GM18951 (cell line): Measurements from ENCODE around the gene BPIFB6.

Experiments
- POLR2A ChIP-seq: IDR thresholded peaks from 4 replicates; pipeline ENCODE4 v1.6.1; 2011; ENCODE audit warnings: mild to moderate bottlenecking; ENCODE audit not compliant: insufficient read length, insufficient read depth; ENCODE audit errors: extremely low read depth
- in situ Hi-C: fragments of 300-500 bp; cut with MboI; formaldehyde crosslinking; loops from one replicate; pipeline ENCODE4 v1.12.0; 2022; ENCODE audit warnings: low sequenced_read_pairs, mixed read lengths, inconsistent platforms; ENCODE audit not compliant: unreplicated experiment

The BPIFB6 gene

DNA sequence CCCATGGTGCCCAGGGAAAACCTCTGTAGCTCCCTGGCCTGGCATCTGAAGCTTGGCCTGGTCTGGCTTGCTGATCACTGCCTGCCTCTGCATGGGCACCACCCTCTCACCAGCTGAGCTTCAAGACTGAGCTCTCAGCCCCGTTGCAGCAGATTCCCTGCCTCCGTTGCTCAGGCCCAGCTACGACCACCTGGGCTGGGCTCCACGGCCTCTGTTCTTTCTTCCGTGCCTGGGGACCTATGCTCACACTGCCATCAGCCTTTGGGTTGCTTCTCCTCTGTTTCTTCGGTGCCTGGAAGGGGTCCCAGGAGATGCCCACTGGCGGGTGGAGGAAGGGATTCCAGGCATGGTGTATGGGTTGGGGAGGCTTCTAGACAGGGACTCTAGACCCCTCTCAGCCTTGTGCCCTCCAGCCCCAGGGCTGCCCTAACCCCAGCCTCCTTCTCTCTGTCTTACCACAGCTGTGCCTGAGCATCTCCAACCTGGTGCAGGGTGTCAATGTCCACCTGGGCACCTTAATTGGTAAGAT lies 14.8 kb upstream of the BPIFB6 start:
- TF ChIP-seq POLR2A: no peak
- in situ Hi-C loops: no loop called here

DNA sequence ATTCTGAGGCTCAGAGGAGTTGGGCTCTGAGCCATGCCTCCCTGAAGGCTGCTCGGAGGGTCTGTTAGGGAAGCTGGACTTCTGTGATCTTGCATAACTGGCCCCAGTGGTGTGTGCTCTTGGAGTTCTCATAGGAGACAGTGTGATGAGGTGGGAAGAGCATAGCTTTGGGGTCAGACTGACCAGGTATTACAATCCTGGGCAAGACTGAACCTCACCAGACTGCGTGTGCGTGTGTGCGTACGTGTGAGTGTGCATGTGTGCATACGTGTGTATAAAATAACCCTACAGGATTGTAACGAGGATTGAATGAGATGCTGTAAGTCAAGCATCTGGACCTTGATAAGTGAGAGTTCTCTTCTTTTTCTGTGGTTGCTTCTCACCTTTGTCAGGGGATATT lies 13.9 kb upstream of the BPIFB6 start:
- in situ Hi-C loops: no loop called here
- TF ChIP-seq POLR2A: no peak

DNA sequence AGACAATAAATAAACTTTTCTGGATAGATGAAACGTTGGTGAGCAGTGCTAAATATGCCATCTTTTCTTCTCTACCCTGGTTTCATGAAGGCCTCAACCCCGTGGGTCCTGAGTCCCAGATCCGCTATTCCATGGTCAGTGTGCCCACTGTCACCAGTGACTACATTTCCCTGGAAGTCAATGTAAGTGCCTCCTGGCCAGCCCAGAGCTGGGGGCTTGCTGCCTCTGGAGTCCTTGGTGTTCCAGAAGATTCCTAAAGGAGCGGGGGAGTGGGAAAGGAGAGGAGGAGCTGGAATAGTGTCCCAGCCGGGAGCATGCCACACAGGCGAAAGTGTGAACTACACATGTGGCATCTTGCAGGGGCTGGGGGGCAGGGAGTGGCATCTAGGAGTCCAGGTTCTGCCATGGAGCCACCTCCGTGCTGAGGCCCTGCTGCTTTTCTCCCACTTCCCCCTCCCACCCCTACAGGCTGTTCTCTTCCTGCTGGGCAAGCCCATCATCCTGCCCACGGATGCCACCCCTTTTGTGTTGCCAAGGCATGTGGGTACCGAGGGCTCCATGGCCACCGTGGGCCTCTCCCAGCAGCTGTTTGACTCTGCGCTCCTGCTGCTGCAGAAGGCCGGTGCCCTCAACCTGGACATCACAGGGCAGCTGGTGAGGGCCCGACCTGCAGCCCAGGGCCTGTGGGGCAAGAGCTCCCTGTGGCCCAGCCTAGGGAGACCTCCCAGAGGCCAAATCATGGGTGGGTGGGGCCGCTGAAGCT lies 13.1 kb upstream of the BPIFB6 start:
- TF ChIP-seq POLR2A: no peak
- in situ Hi-C loops: no loop called here

DNA sequence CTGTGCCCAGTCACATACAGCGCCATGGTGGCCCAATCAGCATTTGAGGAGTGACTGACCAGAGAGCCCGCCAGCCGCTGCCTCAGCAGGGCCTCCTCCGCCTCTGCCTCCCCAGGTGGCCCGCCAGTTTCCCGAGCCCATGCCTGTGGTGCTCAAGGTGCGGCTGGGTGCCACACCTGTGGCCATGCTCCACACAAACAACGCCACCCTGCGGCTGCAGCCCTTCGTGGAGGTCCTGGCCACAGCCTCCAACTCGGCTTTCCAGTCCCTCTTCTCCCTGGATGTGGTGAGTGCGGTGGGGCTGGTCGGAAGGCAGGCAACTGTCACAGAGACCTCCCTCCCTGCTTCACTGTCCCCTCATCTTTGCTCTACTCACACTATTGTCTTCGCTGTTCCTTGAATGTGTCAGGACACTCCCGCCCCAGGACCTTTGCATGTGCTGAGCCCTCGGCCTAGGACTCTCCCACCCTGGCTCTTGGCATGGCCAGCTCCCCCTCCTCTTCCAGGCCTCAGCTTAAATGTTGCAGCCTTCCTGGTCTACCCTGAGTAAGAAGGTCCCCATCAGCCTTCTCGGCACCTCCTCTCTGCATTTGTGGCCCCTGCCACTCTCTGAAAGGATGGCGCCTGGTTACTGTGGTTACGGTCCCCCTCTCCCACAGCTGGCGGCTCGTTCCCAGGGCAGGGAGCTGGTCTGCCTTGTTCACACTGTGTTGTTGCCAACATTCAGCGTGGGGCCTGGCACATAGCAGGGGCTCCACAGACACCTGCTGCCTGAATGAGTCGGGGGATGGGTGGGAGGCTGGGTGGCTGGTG lies 11.8 kb upstream of the BPIFB6 start:
- TF ChIP-seq POLR2A: no peak
- in situ Hi-C loops: no loop called here

DNA sequence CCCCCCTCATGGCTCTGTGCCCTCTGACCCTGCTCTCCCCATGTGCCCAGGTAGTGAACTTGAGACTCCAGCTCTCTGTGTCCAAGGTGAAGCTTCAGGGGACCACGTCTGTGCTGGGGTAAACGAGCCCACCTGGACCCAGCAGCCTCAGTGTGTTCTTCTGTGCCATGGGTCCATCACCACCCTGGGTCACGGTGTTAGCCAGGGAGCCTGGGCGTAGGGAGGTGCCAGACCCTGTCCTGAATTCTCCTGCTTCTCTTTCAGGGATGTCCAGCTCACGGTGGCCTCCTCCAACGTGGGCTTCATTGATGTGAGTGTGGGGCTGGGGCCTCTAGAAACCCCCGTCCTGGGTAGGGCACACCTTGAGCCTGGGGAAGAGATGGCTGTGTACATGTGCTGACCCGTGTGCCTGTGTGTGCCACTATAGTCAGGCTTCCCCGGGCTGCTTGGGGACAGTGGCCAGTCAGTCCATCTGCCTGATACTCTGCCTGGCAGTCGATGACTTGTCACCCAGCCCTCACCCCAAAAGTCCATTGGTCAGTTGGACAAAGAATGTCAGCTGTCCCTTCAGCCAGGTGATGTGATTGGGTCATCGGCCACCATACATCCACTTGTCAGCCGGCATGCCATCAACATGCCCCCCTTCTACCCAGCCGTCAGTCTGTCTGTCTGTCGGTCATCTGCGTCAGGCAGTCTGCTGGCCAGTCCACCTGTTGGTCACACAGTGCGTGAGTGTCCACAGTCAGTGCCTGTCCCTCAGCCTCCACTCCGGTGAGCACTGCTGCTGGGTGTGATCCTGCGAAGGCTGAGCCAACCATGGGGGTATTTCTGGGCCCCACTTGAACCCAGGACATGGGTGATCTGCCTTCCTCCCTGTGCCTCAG lies 10.9 kb upstream of the BPIFB6 start:
- no peak for TF ChIP-seq POLR2A
- in situ Hi-C loops: no loop called here

DNA sequence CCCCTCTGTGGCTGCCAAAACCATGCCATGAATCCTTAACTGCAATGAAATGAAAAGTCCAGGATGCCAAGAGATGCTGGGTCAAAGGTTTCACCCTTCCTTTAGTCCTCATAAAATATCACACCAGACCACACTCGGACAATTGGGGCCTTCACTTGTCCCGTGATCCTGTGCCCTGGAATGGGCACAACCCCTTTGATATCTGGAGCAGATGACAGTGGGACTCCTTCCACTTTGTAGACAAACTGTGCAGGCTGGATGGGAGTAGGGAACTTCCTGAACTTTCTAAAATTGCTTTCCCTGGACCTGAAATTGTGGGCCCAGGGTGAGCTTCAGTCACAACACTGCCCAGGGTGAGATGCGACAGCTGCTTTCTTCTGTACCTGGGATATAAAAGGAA lies 9.6 kb upstream of the BPIFB6 start:
- in situ Hi-C loops: no loop called here
- no peak for TF ChIP-seq POLR2A

DNA sequence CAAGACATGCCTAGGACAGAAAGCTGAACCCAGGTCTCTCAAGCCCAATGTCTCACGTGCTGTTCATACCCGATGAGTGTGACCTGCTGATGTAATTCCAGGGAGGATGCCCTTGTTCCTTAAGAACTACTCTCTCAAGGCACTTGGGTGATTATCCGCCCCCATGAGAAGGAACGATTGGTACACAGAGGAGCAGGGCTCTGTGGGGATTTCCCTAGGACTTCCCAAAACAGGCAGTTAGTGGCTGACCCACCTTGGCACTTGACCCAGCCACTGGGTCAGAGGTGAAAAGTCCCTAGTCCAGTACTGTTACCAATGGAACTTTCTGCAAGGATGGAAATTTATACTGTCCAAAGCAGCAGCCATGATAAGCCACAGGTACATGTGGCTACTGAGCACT lies 9.2 kb upstream of the BPIFB6 start:
- in situ Hi-C loops: no loop called here

DNA sequence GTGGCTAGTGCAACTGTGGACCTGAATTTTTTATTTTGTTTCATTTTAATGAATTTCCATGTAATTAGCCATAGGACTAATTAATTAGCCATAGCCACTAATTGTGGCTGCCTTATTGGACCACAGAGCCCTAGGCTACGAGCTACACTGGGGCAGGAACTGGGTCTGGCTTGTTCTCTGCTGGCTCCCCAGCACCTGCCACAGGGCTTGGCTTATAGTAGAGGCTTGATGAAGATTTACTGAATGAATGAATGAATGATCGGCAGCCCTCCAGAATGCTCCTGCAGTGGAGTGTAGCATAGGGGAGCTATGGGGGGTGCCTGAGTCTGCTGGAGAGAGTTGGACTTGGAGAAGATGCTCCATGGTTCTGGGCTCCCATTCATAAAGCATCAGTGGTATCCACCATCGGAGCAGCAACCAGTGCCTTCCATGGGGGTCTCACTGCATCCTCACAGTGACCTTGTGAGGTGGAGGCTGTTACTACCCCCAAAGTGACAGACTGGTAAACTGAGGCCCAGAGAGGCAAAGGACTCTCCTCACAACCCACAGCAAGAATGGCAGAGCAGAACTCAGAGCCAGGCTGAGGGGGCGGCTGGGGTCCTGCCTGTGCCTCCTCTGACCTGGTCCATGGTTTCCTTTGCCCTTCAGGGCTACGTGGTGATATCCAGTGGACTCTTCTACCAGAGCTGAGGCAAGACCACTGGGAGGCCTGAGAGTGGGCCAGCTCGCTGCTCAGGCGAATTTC lies 8.6 kb upstream of the BPIFB6 start:
- in situ Hi-C loops: no loop called here
- TF ChIP-seq POLR2A: no peak

More for the DNA sequence above, 9.2 kb upstream of the BPIFB6 start:
- no peak for TF ChIP-seq POLR2A

DNA sequence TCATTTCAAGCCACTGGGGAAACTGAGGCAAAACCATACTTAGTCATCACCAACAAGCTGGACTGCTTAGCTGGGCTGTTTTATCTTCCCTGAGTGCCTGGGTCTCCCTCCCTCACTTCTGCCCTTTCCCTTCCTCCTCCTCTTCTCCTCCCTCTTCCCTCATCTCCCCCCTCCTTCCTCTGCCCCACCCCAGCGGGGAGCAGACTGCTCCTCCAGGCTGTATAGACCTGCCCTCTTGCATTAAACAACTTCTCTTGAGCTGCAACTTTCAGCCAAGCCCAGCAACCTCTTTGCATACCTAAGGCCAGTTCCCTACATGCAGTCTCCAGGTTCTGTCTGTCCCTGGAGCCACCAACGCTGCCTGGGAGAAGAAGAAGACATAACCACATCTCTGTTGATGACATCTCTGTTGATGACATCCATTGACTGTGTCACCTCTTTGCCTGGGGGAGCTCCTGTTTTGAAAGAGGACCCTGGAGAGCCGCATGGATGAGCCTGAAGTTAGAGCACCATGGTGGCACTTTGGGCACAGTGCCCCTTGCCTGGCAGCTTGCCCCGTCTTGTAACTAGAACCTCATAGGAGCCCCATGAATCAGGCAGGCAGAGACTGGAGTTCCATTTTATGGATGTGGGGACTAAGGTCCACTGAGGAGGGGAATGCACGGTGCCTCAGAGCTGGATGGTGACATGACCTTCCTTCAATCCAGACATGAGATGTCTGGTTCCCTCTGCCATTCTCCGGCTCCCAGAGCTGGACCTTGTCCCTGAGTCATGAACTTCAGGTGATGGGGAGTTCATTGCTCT lies 7.8 kb upstream of the BPIFB6 start:
- no peak for TF ChIP-seq POLR2A
- in situ Hi-C loops: no loop called here

DNA sequence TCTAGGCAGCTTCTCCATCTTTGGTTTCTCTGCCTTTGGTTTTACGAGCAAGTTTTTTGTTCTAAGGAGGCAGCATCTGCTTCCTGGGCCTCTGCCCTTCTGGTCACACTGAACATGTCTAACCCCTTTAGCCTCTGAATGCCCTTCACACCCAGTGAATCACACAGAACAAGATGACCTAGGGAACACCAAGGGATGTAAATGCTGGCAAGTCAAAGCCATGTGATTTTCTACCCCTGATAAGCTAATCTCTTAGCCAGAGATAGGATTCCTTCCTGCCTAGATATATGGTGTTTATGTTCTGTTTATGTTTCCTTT lies 7.2 kb upstream of the BPIFB6 start:
- in situ Hi-C loops: no loop called here
- TF ChIP-seq POLR2A: no peak

DNA sequence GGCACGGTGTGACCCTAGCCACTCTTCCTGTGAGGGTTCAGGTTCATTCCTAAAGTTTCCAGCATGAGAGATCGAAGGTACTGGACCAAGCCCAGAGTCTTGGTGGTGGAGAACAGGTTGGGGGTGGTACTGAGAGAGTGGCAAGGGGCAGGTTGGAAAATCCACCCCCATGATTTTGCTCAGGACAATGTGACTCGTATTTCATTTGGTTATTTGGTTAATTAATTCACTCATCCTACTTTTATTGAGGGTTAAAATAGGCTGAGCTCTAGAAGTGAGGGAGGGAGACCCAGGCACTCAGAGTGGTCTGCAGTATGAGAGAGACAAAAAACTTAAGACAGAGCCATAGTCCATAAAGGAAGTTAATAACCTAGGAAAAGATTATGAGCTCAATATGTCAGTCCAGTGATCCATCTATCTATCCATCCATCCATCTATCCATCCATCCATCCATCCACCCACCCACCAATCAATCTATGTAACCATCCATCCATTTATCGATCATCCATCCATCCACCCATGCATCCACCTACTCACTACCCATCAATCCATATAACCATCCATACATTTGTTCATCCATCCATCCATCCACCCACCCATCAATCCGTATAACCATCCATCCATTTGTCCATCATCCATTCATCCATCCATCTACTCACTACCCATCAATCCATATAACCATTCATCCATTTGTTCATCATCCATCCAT lies 6.7 kb upstream of the BPIFB6 start:
- TF ChIP-seq POLR2A: no peak
- in situ Hi-C loops: no loop called here
